PC-3 (cell line): ENCODE measurements around the gene ITGA8.

ENCODE experiments used
- CTCF ChIP-seq: fragments of 300-600 bp; sonication (generic); conservative IDR thresholded peaks from 2 replicates; pipeline ENCODE4 v1.5.1; 2017; ENCODE audit warnings: antibody characterized with exemption, low read depth, mild to moderate bottlenecking, low read length
- EZH2 ChIP-seq: fragments of 300-600 bp; sonication (generic); IDR thresholded peaks from one replicate; pipeline ENCODE4 v1.6.1; 2017; ENCODE audit warnings: antibody characterized with exemption, mild to moderate bottlenecking, low read length; ENCODE audit not compliant: unreplicated experiment

GRCh38 chr10:15718694-15719048, 1.1 kb downstream of the ITGA8 start:
- TF ChIP-seq CTCF (no peak), EZH2 (no peak)
